GM13977 (cell line): ENCODE measurements around the gene GPR161.
"Not testable (repeated sequence)": the region's sequence is repeated elsewhere in the genome, so short reads cannot be mapped to it uniquely, and the experiment has no call there.

Experiments
- DNase-seq: peaks from one replicate; pipeline ENCODE4 v3.0.0; 2012; ENCODE audit warnings: low spot score
- CTCF ChIP-seq: IDR thresholded peaks from 2 replicates; pipeline ENCODE4 v1.5.1; 2012; ENCODE audit warnings: mild to moderate bottlenecking, control low read depth; ENCODE audit not compliant: insufficient read depth; ENCODE audit errors: extremely low read depth, missing control alignments
- in situ Hi-C: fragments of 300-500 bp; cut with MboI; formaldehyde crosslinking; loops from one replicate; pipeline ENCODE4 v1.12.0; 2022; ENCODE audit warnings: low sequenced_read_pairs, low pct_unique_long_range_greater_than_20kb, mixed read lengths, inconsistent platforms; ENCODE audit not compliant: unreplicated experiment

Gene GPR161

GRCh38 chr1:168079761-168080160 is 57.0 kb downstream of the GPR161 start:
- in situ Hi-C loops = no loop called here
- TF ChIP-seq CTCF = no peak
- DNase-seq = no peak

DNA sequence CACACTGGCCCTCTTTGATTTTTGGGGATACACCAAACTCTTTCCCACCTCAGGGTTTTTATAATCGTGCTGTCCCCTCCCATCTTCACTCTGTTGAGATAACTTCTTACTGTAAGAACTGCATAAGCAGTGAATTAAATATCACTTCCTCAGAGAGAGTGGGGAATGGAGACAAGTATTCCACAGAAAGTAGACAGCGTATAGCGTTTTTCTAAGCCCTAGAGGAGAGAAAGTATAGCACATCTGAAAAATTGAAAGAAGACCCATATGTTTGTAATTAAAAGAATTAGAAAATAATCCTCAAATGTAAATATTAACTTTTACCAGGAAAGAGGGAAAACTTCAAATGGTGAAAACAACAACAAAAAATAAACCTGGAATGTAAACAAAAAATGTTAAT is 67.3 kb downstream of the GPR161 start:
- in situ Hi-C loops = no loop called here
- DNase-seq = no peak
- no peak for TF ChIP-seq CTCF

- TF ChIP-seq CTCF = no peak
- no peak for DNase-seq
- in situ Hi-C loops = no loop called here
Measured at GRCh38 chr1:168065506-168065905, 71.2 kb downstream of the GPR161 start.

DNA sequence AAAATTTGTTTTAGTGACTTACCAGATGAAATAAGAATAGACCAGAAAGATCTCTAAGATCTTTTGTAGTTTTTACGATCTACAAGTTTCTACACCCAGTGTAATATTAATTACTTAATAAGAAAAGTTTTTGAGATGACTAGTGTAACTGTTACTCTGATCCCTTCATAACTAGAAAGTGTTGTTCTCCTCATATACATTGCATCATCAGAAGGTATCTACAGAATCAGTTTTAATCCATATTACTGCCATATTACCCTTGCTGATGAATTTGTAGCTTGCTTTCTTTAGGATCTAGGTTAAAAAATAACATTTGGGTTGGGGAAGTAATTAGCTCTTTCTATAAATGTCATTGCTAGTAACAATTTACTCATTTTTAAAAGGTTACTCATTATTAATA is 72.5 kb downstream of the GPR161 start:
- in situ Hi-C loops = no loop called here
- TF ChIP-seq CTCF = no peak
- DNase-seq = no peak

- in situ Hi-C loops = no loop called here
- DNase-seq = no peak
- TF ChIP-seq CTCF = no peak
Measured at GRCh38 chr1:168057921-168058320, 78.8 kb downstream of the GPR161 start.

DNA sequence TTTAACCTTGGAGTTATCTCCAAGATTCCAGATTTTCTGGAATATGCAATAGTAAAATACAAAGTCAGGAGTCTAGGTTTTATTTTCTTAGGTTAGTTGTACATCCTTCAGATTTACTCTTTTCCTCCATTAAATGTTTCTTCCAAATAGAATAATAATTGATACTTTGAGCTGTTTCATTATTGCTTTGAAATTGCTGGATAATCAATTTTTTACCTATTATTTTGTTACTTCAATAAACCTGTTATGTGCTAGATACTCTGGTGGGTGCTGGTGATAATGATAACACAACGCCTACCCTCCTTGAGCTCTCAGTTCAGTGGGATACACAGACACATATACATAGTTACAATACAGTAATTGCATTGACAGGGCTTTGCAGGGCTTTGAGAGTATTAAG is 79.4 kb downstream of the GPR161 start:
- DNase-seq = no peak
- no peak for TF ChIP-seq CTCF
- in situ Hi-C loops = no loop called here

DNA sequence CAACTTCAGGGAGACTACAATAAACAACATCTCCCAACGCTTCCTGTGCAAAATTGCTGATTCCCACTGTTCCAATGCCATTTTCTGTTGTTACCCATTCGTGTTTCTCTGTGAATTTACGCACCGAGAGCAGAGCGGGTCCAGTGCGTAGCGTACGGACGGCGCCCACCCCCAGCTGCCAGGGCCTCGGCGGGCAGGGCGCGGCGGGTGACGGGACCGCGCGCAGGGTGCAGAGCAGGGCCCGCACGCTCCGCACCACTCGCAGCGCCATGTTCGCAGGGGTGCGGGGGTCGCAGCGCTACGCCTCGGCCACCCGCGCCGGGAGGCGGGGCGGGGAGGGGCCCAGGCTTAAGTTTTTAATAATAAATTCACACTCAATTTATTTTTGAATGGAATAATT is 80.6 kb downstream of the GPR161 start:
- in situ Hi-C loops, DNase-seq: not testable (repeated sequence)
